ENCODE measurements around the gene IRAK3.

DNA sequence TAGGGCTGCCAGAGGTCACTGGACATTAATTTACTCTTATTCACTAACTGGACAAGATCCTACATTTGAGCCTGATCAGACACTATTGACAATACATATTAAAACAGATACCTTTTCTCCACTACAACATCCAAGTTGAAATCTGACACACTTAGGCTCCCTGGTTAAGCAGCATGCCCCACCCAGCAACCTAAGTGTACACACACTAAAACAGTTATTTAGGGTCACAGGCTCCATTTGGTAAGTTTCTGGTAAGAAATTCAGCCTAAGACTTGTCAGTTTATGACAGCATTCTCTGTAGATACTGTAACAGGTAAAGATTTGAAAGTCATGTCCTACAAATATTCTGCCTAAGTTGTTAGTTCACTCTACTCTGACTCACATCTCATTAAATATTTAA is 46.2 kb upstream of the IRAK3 start:
- TF ChIP-seq CTCF (IDR thresholded peaks at IDR 0.05) (no peak), POLR2A (IDR thresholded peaks at IDR 0.05) (no peak), EP300 (IDR thresholded peaks at IDR 0.05) (no peak), POLR2AphosphoS5 (IDR thresholded peaks at IDR 0.05) (no peak)

All from gastroesophageal sphincter (tissue), 3 donors.